Thyroid gland (tissue), 4 donors: ENCODE measurements around the gene PDE8A.

Source experiments
- POLR2A ChIP-seq, 2 donors: fragments of 450-650 bp; IDR thresholded peaks; one replicate each; pipeline ENCODE4 v1.6.1; 2017; ENCODE audit warnings: antibody characterized with exemption in 2 of 2, mild to moderate bottlenecking in 2 of 2, moderate library complexity in 1 of 2
- TF ChIP-seq, protein P1 (sequence below), 6 experiments: fragments of 200-600 bp in 3 of 6; fragments of 450-650 bp in 3 of 6; sonication (generic) in 3 of 6; IDR thresholded peaks; one replicate each; pipeline ENCODE4 v1.5.1; 2016 to 2019; ENCODE audit warnings: antibody characterized with exemption in 6 of 6, mild to moderate bottlenecking in 2 of 6, inconsistent platforms in 1 of 6, moderate library complexity in 1 of 6

DNA sequence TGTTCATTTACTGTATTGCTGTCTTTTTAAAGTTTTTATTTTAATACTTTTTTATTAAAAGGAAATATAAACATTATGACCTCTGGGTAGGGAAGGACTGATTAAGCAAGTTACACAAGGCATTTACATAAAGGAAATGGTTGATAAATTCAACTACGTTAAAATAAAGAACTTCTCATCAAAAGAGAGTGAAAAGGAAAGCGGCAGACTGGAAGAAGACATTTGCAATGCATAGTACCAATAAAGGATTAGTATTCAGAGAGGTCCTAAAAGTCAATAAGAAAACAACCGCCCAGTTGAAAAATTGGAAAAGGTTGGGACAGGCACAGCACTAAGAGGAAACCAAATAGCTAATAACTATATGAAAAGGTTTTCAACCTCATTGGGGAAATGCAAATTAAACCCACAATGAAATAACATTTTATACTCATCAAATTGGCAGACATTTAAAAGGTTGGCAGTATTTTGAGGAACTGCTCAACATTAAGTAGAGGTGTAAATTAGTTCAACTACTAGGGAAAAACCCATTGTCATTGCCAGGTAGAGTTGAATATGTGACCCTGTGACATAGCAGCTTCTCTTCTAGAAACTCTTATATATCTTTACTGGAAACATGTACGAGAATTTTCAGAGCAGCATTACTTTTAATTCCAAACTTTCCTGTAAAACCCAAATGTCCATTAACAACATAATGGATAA lies 9.5 kb downstream of the PDE8A start:
- TF ChIP-seq, protein P1, sequence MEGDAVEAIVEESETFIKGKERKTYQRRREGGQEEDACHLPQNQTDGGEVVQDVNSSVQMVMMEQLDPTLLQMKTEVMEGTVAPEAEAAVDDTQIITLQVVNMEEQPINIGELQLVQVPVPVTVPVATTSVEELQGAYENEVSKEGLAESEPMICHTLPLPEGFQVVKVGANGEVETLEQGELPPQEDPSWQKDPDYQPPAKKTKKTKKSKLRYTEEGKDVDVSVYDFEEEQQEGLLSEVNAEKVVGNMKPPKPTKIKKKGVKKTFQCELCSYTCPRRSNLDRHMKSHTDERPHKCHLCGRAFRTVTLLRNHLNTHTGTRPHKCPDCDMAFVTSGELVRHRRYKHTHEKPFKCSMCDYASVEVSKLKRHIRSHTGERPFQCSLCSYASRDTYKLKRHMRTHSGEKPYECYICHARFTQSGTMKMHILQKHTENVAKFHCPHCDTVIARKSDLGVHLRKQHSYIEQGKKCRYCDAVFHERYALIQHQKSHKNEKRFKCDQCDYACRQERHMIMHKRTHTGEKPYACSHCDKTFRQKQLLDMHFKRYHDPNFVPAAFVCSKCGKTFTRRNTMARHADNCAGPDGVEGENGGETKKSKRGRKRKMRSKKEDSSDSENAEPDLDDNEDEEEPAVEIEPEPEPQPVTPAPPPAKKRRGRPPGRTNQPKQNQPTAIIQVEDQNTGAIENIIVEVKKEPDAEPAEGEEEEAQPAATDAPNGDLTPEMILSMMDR (IDR thresholded peaks at IDR 0.05) = no peak
- no peak for TF ChIP-seq POLR2A (IDR thresholded peaks at IDR 0.05)
